HepG2 (cell line): Measurements from ENCODE around the gene C1orf198. TPM values are rescaled to one million over a fixed set of nuclear protein-coding genes. Genes with fewer than 3 reads are reported as not detected.

Experiments used
- AKAP8 ChIP-seq: sonication (generic); formaldehyde crosslinking; IDR thresholded peaks from 2 replicates; pipeline ENCODE4 v1.5.1; 2020; ENCODE audit warnings: mild to moderate bottlenecking, missing genetic modification reagents
- DMAP1 ChIP-seq: IDR thresholded peaks from 2 replicates; pipeline ENCODE4 v1.6.1; 2016
- ELF4 ChIP-seq: sonication (generic); formaldehyde crosslinking; IDR thresholded peaks from 2 replicates; pipeline ENCODE4 v1.5.0; 2020; ENCODE audit warnings: missing genetic modification reagents, mild to moderate bottlenecking, moderate library complexity, borderline replicate concordance
- KDM5B ChIP-seq: sonication (generic); formaldehyde crosslinking; IDR thresholded peaks from 2 replicates; pipeline ENCODE4 v1.4.0; 2020; ENCODE audit warnings: missing genetic modification reagents, mild to moderate bottlenecking, borderline replicate concordance
- MBNL3 ChIP-seq: fragments of 250-450 bp; sonication (Bioruptor Pico); conservative IDR thresholded peaks from 2 replicates; pipeline ENCODE4 v1.8.0; 2022; ENCODE audit warnings: mild to moderate bottlenecking, inconsistent platforms
- MLLT10 ChIP-seq: sonication (generic); formaldehyde crosslinking; IDR thresholded peaks from 2 replicates; pipeline ENCODE4 v1.4.0; 2020; ENCODE audit warnings: missing genetic modification reagents
- MTF1 ChIP-seq: sonication (generic); formaldehyde crosslinking; IDR thresholded peaks from 2 replicates; pipeline ENCODE4 v1.5.0; 2020; ENCODE audit warnings: missing genetic modification reagents
- NR0B2 ChIP-seq: sonication (generic); formaldehyde crosslinking; IDR thresholded peaks from 2 replicates; pipeline ENCODE4 v1.4.0; 2020; ENCODE audit warnings: mild to moderate bottlenecking, missing genetic modification reagents
- POLR2AphosphoS2 ChIP-seq: IDR thresholded peaks from 2 replicates; pipeline ENCODE4 v1.6.1; 2011; ENCODE audit warnings: low read depth, low read length, improper control_type of control experiment
- SALL2 ChIP-seq: sonication (generic); formaldehyde crosslinking; IDR thresholded peaks from 2 replicates; pipeline ENCODE4 v1.8.1; 2023; ENCODE audit warnings: mild to moderate bottlenecking, missing genetic modification reagents, inconsistent platforms
- TBX3 ChIP-seq: fragments of 450-650 bp; IDR thresholded peaks from 2 replicates; pipeline ENCODE4 v1.6.1; 2017; ENCODE audit warnings: antibody characterized with exemption, mild to moderate bottlenecking, inconsistent platforms, borderline replicate concordance
- TCF7 ChIP-seq: sonication (generic); IDR thresholded peaks from 2 replicates; pipeline ENCODE4 v1.6.1; 2016; ENCODE audit warnings: antibody characterized with exemption, low read depth
- ZBTB14 ChIP-seq: sonication (generic); formaldehyde crosslinking; IDR thresholded peaks from 2 replicates; pipeline ENCODE4 v1.4.0; 2020; ENCODE audit warnings: missing genetic modification reagents
- ZFY ChIP-seq: sonication (generic); formaldehyde crosslinking; IDR thresholded peaks from 2 replicates; pipeline ENCODE4 v1.4.0; 2020; ENCODE audit warnings: missing genetic modification reagents
- ZNF343 ChIP-seq: sonication (generic); formaldehyde crosslinking; IDR thresholded peaks from 2 replicates; pipeline ENCODE4 v1.4.0; 2020; ENCODE audit warnings: mild to moderate bottlenecking, missing genetic modification reagents
- ZNF383 ChIP-seq: sonication (generic); formaldehyde crosslinking; IDR thresholded peaks from 2 replicates; pipeline ENCODE4 v1.4.0; 2020; ENCODE audit warnings: missing genetic modification reagents, mild to moderate bottlenecking, borderline replicate concordance
- polyA plus RNA-seq, 8 experiments: library from polyadenylated mRNA; depleted of rRNA in 3 of 8; stranded (reverse) in 7 of 8; unstranded in 1 of 8; fragments of >200 nt; fragmentation: Illumina TruSeq in 4 of 8; extraction: Trizol in 4 of 8; gene quantifications; 2 replicates each; pipeline versions ENCODE4 v1.2.1 to v1.2.3, GENCODE V29; 2011 to 2016; ENCODE audit warnings: low read depth in 4 of 8, missing spikeins in 1 of 8, mixed read lengths in 1 of 8; ENCODE audit not compliant: insufficient read depth in 1 of 8
- total RNA-seq, 5 experiments: library from RNA; depleted of rRNA; stranded (reverse); fragments of >200 nt; fragmentation: Illumina TruSeq; extraction: Trizol; gene quantifications; 2 replicates each; pipeline ENCODE4 v1.2.3, GENCODE V29; 2016; ENCODE audit warnings: low read depth in 1 of 5
- TF ChIP-seq, protein P1 (sequence below): sonication (generic); formaldehyde crosslinking; IDR thresholded peaks from 2 replicates; pipeline ENCODE4 v1.5.1; 2020; ENCODE audit warnings: missing genetic modification reagents, mild to moderate bottlenecking, borderline replicate concordance
- TF ChIP-seq, protein P2 (sequence below): sonication (generic); formaldehyde crosslinking; IDR thresholded peaks from 2 replicates; pipeline ENCODE4 v1.4.0; 2020; ENCODE audit warnings: mild to moderate bottlenecking, missing genetic modification reagents
- TF ChIP-seq, protein P3 (sequence below): sonication (generic); formaldehyde crosslinking; IDR thresholded peaks from 2 replicates; pipeline ENCODE4 v1.4.0; 2020; ENCODE audit warnings: missing genetic modification reagents
- TF ChIP-seq, protein P4 (sequence below): IDR thresholded peaks from 2 replicates; pipeline ENCODE4 v1.6.1; 2016; ENCODE audit warnings: missing biosample characterization, missing genetic modification reagents, low read depth

C1orf198 gene
- total and polyA plus RNA-seq, 2 of the 13 experiments (the other 11 are each of a cell fraction or from before 2014, with no cell fraction given) = 12.7 to 13.4 TPM

DNA sequence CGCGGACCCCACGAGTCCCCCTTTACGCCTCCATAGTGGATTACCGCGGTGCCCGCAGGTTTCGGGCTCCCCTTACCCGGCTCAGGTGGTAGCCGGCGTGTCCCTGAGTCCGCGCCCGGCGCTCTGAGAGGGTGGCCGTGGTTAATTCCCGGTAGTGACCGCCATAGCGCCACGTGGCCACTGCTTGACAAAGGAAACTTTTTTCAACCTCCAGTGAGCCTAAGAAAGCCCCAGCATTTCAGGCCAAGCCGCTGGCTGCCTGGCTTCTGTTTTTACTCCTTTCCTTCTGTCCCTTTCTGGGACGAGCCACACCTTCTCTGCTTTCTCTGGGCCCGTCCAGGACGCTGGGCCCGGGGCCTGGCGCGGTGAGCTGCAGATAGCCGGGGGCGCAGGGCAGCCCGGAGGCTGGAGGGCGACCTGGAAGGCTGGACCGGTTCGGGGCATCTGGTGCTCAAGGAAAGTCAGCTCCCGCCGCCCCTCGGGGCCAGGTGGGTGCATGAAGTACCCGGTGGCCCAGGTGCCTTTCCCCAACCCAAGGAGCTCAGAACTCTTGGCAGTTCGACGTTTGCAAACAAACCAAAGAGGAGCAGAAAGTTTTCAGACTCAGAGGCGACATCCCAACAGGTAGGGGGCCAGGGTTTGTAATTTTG, 540 bp upstream of the C1orf198 start (continued):
- TF ChIP-seq NR0B2 (no peak), POLR2AphosphoS2 (no peak), MLLT10 (CRISPR knock-in tag) (no peak), ZBTB14 (CRISPR knock-in tag) (peak; percentile 3; the same call in 1 of the 2 replicates), MTF1 (CRISPR knock-in tag) (no peak), ZNF383 (CRISPR knock-in tag) (no peak), ELF4 (CRISPR knock-in tag) (no peak), DMAP1 (CRISPR knock-in tag) (peak; percentile 96), ZFY (CRISPR knock-in tag) (peak; percentile 79), ZNF343 (CRISPR knock-in tag) (no peak), AKAP8 (CRISPR knock-in tag) (no peak), SALL2 (CRISPR knock-in tag) (peak; percentile 64), KDM5B (peak; percentile 26; the same call in 1 of the 2 replicates), TCF7 (no peak), TBX3 (no peak), MBNL3 (CRISPR knock-in tag) (no peak)
- TF ChIP-seq, protein P1, sequence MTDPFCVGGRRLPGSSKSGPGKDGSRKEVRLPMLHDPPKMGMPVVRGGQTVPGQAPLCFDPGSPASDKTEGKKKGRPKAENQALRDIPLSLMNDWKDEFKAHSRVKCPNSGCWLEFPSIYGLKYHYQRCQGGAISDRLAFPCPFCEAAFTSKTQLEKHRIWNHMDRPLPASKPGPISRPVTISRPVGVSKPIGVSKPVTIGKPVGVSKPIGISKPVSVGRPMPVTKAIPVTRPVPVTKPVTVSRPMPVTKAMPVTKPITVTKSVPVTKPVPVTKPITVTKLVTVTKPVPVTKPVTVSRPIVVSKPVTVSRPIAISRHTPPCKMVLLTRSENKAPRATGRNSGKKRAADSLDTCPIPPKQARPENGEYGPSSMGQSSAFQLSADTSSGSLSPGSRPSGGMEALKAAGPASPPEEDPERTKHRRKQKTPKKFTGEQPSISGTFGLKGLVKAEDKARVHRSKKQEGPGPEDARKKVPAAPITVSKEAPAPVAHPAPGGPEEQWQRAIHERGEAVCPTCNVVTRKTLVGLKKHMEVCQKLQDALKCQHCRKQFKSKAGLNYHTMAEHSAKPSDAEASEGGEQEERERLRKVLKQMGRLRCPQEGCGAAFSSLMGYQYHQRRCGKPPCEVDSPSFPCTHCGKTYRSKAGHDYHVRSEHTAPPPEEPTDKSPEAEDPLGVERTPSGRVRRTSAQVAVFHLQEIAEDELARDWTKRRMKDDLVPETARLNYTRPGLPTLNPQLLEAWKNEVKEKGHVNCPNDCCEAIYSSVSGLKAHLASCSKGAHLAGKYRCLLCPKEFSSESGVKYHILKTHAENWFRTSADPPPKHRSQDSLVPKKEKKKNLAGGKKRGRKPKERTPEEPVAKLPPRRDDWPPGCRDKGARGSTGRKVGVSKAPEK (CRISPR knock-in tag) = 0 out of 2 replicates have a peak, but pooled peaks have one; percentile 32
- TF ChIP-seq, protein P2, sequence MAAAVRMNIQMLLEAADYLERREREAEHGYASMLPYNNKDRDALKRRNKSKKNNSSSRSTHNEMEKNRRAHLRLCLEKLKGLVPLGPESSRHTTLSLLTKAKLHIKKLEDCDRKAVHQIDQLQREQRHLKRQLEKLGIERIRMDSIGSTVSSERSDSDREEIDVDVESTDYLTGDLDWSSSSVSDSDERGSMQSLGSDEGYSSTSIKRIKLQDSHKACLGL (CRISPR knock-in tag) = no peak; the same call in 1 of the 2 replicates
- TF ChIP-seq, protein P3, sequence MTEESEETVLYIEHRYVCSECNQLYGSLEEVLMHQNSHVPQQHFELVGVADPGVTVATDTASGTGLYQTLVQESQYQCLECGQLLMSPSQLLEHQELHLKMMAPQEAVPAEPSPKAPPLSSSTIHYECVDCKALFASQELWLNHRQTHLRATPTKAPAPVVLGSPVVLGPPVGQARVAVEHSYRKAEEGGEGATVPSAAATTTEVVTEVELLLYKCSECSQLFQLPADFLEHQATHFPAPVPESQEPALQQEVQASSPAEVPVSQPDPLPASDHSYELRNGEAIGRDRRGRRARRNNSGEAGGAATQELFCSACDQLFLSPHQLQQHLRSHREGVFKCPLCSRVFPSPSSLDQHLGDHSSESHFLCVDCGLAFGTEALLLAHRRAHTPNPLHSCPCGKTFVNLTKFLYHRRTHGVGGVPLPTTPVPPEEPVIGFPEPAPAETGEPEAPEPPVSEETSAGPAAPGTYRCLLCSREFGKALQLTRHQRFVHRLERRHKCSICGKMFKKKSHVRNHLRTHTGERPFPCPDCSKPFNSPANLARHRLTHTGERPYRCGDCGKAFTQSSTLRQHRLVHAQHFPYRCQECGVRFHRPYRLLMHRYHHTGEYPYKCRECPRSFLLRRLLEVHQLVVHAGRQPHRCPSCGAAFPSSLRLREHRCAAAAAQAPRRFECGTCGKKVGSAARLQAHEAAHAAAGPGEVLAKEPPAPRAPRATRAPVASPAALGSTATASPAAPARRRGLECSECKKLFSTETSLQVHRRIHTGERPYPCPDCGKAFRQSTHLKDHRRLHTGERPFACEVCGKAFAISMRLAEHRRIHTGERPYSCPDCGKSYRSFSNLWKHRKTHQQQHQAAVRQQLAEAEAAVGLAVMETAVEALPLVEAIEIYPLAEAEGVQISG (CRISPR knock-in tag) = peak; percentile 50; the same call in 1 of the 2 replicates
- TF ChIP-seq, protein P4, sequence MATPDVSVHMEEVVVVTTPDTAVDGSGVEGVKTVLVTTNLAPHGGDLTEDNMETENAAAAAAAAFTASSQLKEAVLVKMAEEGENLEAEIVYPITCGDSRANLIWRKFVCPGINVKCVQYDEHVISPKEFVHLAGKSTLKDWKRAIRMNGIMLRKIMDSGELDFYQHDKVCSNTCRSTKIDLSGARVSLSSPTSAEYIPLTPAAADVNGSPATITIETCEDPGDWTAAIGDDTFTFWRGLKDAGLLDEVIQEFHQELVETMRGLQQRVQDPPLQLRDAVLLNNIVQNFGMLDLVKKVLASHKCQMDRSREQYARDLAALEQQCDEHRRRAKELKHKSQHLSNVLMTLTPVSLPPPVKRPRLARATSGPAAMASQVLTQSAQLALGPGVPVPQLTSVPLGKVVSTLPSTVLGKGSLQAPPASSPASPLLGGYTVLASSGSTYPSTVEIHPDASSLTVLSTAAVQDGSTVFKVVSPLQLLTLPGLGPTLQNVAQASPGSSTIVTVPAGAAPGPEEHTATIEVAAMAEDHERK (CRISPR knock-in tag) = no peak
